ENCODE results near the gene GYPC.

GRCh38 chr2:126676221-126677175 is 20.5 kb downstream of the GYPC start:
- TF ChIP-seq CTCF (IDR thresholded peaks at IDR 0.05) (no peak), POLR2AphosphoS5 (IDR thresholded peaks at IDR 0.05) (no peak), POLR2A (IDR thresholded peaks at IDR 0.05) (no peak)
